Esophagus muscularis mucosa (tissue), 3 donors: ENCODE results near the gene PRKCQ.

Source experiments
- POLR2A ChIP-seq: fragments of 450-650 bp; IDR thresholded peaks from one replicate; pipeline ENCODE4 v1.6.1; 2017; ENCODE audit warnings: antibody characterized with exemption, moderate library complexity, mild to moderate bottlenecking, low read depth
- POLR2AphosphoS5 ChIP-seq, 2 donors: sonication (generic); formaldehyde crosslinking; IDR thresholded peaks; one replicate each; pipeline ENCODE4 v1.6.1; 2017; ENCODE audit warnings: antibody characterized with exemption in 2 of 2
- TF ChIP-seq, protein P1 (sequence below), 3 experiments: fragments of 200-600 bp in 2 of 3; fragments of 450-650 bp in 1 of 3; sonication (generic) in 2 of 3; IDR thresholded peaks; one replicate each; pipeline ENCODE4 v1.5.1; 2017 to 2019; ENCODE audit warnings: antibody characterized with exemption in 3 of 3, mild to moderate bottlenecking in 2 of 3, moderate library complexity in 1 of 3

DNA sequence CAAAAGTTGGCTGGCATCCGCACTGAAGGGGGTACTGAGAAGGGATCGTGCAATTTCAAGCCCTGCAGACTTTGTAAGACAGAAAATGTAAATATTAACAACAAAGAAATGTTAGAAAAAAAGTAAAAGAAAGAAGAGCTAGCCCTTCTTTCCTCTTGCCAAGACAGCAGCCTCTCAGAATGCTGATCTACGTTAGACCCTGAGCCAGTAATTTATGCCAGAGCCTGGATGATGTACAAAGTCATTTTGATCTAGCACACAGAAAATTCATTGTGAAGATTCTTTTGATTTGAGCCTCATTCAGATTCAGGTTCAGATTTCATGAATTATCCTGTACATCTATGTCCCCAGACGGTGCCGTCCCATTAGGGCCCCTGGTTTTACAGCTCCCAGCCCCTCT, 105.2 kb downstream of the PRKCQ start:
- TF ChIP-seq, protein P1, sequence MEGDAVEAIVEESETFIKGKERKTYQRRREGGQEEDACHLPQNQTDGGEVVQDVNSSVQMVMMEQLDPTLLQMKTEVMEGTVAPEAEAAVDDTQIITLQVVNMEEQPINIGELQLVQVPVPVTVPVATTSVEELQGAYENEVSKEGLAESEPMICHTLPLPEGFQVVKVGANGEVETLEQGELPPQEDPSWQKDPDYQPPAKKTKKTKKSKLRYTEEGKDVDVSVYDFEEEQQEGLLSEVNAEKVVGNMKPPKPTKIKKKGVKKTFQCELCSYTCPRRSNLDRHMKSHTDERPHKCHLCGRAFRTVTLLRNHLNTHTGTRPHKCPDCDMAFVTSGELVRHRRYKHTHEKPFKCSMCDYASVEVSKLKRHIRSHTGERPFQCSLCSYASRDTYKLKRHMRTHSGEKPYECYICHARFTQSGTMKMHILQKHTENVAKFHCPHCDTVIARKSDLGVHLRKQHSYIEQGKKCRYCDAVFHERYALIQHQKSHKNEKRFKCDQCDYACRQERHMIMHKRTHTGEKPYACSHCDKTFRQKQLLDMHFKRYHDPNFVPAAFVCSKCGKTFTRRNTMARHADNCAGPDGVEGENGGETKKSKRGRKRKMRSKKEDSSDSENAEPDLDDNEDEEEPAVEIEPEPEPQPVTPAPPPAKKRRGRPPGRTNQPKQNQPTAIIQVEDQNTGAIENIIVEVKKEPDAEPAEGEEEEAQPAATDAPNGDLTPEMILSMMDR (IDR thresholded peaks at IDR 0.05), result no peak
- TF ChIP-seq POLR2AphosphoS5 (IDR thresholded peaks at IDR 0.05), result no peak
- no peak for TF ChIP-seq POLR2A
